Measurements from ENCODE around the gene NT5DC4. TPM values are rescaled to one million over a fixed set of nuclear protein-coding genes. Genes with fewer than 3 reads are reported as not detected.
A peak's percentile ranks its signal among the peaks of the same experiment; 100 is the strongest.

The NT5DC4 gene
- total RNA-seq, 1 experiment from 2014 or later: 0.04 TPM

DNA sequence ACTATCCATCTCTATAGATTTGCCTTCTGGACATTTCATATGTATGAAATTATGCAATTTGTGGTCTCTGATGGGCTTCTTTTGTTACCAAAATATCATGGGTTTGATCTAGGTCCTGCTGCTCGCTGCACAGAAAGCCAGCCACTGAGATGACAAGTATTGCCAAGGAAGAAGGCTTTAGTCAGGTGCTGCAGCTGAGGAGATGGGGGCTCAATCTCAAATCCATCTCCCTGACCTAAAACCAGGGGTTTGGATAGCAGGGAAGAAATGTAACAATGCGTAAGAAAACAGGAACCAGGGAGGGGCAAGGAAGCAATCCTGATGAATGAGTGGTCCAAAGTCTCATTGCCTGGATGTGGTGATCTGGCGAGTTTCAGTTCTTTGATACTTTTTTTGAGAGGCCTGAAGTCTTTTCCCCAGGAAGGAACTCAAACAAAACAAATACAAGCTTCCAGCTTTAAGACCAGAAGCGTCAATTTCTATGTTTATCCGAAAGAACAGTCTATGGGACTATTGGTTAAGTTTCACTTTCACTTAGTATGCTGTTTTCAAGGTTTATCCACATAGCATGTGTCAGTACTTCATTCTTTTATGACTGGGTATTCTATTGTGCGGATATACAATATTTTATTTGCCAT is 47.0 kb downstream of the NT5DC4 start:
- no peaks in the 10 kb centered on the region for H3F3A ChIP-seq (ENCODE audit: low read length, unreplicated experiment)
- no TSS peak for BruUV-seq (replicated peaks)
- no peak overlapping the region for H3K4me3 ChIP-seq (ENCODE audit: low read length)
- ChIA-PET POLR2A (ENCODE audit: unreplicated experiment) (no interaction called here), CTCF (no interaction called here)
- H3K36me3 ChIP-seq (ENCODE audit: low read depth, low read length): no peaks in the 10 kb centered on the region
- intact Hi-C loops (cut with micrococcal nuclease): loop anchor here (1.0 kb wide), 1 partner anchor 36 kb away; no protein-coding TSS in a partner anchor
- TF ChIP-seq EZH2phosphoT487 (IDR thresholded peaks at IDR 0.05; ENCODE audit: borderline replicate concordance, low read length): no peak
- no peak for TF ChIP-seq EZH2 (IDR thresholded peaks at IDR 0.05; ENCODE audit: low read length, unreplicated experiment)
- TF ChIP-seq, protein P1, sequence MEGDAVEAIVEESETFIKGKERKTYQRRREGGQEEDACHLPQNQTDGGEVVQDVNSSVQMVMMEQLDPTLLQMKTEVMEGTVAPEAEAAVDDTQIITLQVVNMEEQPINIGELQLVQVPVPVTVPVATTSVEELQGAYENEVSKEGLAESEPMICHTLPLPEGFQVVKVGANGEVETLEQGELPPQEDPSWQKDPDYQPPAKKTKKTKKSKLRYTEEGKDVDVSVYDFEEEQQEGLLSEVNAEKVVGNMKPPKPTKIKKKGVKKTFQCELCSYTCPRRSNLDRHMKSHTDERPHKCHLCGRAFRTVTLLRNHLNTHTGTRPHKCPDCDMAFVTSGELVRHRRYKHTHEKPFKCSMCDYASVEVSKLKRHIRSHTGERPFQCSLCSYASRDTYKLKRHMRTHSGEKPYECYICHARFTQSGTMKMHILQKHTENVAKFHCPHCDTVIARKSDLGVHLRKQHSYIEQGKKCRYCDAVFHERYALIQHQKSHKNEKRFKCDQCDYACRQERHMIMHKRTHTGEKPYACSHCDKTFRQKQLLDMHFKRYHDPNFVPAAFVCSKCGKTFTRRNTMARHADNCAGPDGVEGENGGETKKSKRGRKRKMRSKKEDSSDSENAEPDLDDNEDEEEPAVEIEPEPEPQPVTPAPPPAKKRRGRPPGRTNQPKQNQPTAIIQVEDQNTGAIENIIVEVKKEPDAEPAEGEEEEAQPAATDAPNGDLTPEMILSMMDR (conservative IDR thresholded peaks at IDR 0.05; ENCODE audit: low read depth, low read length): no peak
- H2AFZ ChIP-seq (ENCODE audit: low read length): no peak overlapping the region
- no peak for ATAC-seq
- H3K9me2 ChIP-seq (replicated peaks; ENCODE audit: low read length): no peaks in the 10 kb centered on the region
- H3K9ac ChIP-seq (ENCODE audit: low read length): no peak overlapping the region
- H3K27ac ChIP-seq (ENCODE audit: low read length): peak overlapping the region; percentile 2; the same call in 1 of the 2 replicates
- H3K79me2 ChIP-seq (ENCODE audit: low read length): peaks cover 16% of the 10 kb centered on the region
- H3K4me1 ChIP-seq (ENCODE audit: insufficient read depth, low read length): peaks cover 29% of the 10 kb centered on the region
- H3K27me3 ChIP-seq (ENCODE audit: low read length): no peaks in the 10 kb centered on the region
- no peak for DNase-seq
- no peaks in the 10 kb centered on the region for H3K9me3 ChIP-seq (ENCODE audit: low read length)
- H3K4me2 ChIP-seq (ENCODE audit: low read length): no peak overlapping the region
- H4K20me1 ChIP-seq (ENCODE audit: low read length): no peaks in the 10 kb centered on the region

DNA sequence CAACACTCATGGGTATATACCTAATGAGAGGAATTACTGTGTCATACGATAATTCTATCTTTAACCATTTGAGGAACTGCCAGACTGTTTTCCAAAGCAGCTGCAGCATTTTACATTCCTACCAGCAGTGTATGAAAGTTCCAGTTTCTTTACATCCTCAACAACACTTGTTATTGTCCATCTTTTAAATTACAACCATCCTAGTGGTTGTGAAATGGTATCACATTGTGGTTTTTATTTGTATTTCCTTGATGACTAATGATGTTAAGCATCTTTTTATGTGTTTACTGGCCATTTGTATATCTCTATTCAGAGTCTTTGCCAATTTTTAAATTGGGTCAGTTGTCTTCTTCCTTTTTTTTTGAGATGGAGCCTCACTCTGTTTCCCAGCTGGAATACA is 47.6 kb downstream of the NT5DC4 start:
- Histone ChIP-seq H3K9me2 (replicated peaks; ENCODE audit: low read length) (no peaks in the 10 kb centered on the region), H3K9me3 (ENCODE audit: low read length) (no peaks in the 10 kb centered on the region), H3K9ac (ENCODE audit: low read length) (no peak overlapping the region), H3K27me3 (ENCODE audit: low read length) (no peaks in the 10 kb centered on the region), H3F3A (ENCODE audit: low read length, unreplicated experiment) (no peaks in the 10 kb centered on the region), H2AFZ (ENCODE audit: low read length) (no peak overlapping the region), H3K36me3 (ENCODE audit: low read depth, low read length) (no peaks in the 10 kb centered on the region), H3K27ac (ENCODE audit: low read length) (peak overlapping the region; percentile 46), H3K4me2 (ENCODE audit: low read length) (0 out of 2 replicates have a peak overlapping the region, but pooled peaks have one; percentile 28), H3K4me3 (ENCODE audit: low read length) (no peak overlapping the region), H3K79me2 (ENCODE audit: low read length) (peaks cover 9% of the 10 kb centered on the region), H3K4me1 (ENCODE audit: insufficient read depth, low read length) (peaks cover 23% of the 10 kb centered on the region), H4K20me1 (ENCODE audit: low read length) (no peaks in the 10 kb centered on the region)
- CTCF ChIA-PET: no interaction called here
- no TSS peak for BruUV-seq (replicated peaks)
- TF ChIP-seq, protein P1 (conservative IDR thresholded peaks at IDR 0.05; ENCODE audit: low read depth, low read length): peak; percentile 54; the same call in 1 of the 2 replicates
- no peak for TF ChIP-seq EZH2 (IDR thresholded peaks at IDR 0.05; ENCODE audit: low read length, unreplicated experiment)
- ATAC-seq (peak; percentile 2; the same call in 1 of the 2 replicates), DNase-seq (peak; percentile 78)
- intact Hi-C loops (cut with micrococcal nuclease): loop anchor here (1.0 kb wide), 1 partner anchor 36 kb away; no protein-coding TSS in a partner anchor
- POLR2A ChIA-PET (ENCODE audit: unreplicated experiment): no interaction called here

DNA sequence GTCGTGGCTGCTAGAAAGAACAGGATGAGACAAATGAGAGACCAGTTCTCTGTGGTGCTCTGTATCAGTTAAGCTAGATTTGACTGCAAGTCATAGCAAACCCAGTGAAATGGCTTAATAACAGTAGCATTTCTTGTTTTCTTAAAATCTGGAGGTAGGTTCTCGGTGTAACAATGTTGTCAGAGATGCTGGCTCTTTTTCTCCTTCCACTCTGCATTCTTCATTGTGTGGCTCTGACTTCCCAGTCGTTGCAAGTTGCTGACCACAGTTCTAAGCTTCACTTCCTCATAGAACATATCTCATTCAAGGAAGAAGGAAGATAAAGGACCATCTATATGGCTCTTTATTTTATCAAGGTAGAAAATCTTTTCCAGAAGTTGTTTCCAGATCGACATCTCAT is 51.5 kb downstream of the NT5DC4 start:
- CTCF ChIA-PET: no interaction called here

More for the DNA sequence above, 51.5 kb downstream of the NT5DC4 start:
- Histone ChIP-seq H2AFZ (ENCODE audit: low read length) (no peak overlapping the region), H3K9me2 (replicated peaks; ENCODE audit: low read length) (no peaks in the 10 kb centered on the region), H3K9ac (ENCODE audit: low read length) (no peak overlapping the region), H3K4me1 (ENCODE audit: insufficient read depth, low read length) (peaks cover 13% of the 10 kb centered on the region), H4K20me1 (ENCODE audit: low read length) (no peaks in the 10 kb centered on the region), H3K27ac (ENCODE audit: low read length) (no peak overlapping the region), H3K36me3 (ENCODE audit: low read depth, low read length) (no peaks in the 10 kb centered on the region), H3K27me3 (ENCODE audit: low read length) (no peaks in the 10 kb centered on the region), H3K4me2 (ENCODE audit: low read length) (no peak overlapping the region), H3F3A (ENCODE audit: low read length, unreplicated experiment) (no peaks in the 10 kb centered on the region), H3K9me3 (ENCODE audit: low read length) (no peaks in the 10 kb centered on the region), H3K79me2 (ENCODE audit: low read length) (no peaks in the 10 kb centered on the region), H3K4me3 (ENCODE audit: low read length) (no peak overlapping the region)
- DNase-seq (no peak), ATAC-seq (no peak)
- intact Hi-C loops (cut with micrococcal nuclease): no loop called here
- BruUV-seq (replicated peaks): no TSS peak
- POLR2A ChIA-PET (ENCODE audit: unreplicated experiment): no interaction called here
- TF ChIP-seq EZH2 (IDR thresholded peaks at IDR 0.05; ENCODE audit: low read length, unreplicated experiment) (no peak), EZH2phosphoT487 (IDR thresholded peaks at IDR 0.05; ENCODE audit: borderline replicate concordance, low read length) (no peak)
- TF ChIP-seq, protein P1 (conservative IDR thresholded peaks at IDR 0.05; ENCODE audit: low read depth, low read length): no peak

Measured in PC-3 (cell line).